PFSK-1 (cell line): ENCODE data around the gene SAMD8.

ENCODE experiments used
- POLR2AphosphoS5 ChIP-seq: IDR thresholded peaks from 2 replicates; pipeline ENCODE4 v1.6.1; 2012; ENCODE audit warnings: low read depth, mild to moderate bottlenecking, control low read depth, low read length, moderate library complexity
- SIN3A ChIP-seq: IDR thresholded peaks from 2 replicates; pipeline ENCODE4 v1.6.1; 2012; ENCODE audit warnings: mild to moderate bottlenecking, low read length, moderate library complexity, borderline replicate concordance; ENCODE audit not compliant: insufficient read depth

DNA sequence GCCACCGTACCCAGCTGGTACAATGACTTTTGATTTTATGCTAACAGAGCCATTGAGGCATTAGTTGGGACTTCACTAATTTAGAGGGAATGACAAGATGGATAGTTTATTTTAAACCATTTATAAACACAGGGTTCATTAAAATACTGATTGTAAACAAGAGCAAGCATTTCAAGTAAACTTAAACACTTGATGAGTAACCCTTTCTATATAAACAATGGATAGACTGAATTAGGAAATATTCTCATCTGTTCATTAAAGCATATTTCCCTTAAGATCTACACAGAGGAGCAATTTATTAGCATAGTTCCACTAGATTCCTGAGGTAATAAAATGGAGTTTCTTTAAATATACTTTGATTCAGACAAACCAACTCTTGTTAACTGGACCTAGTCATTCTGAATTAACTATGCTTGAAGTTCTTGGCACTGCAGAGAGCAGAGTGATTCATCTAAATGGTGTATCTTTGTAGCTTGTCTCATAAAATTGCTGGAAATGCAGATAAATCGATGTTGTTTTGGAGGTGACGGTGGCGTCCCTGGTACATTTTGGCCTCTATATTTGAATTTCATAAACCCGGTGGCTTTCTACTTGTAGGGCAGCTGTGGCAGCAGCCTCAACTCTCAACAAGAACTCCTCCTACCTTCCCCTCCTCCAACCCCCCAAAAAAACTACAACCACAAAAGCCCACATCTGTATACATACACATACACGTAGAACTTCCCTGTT lies 83.7 kb downstream of the SAMD8 start:
- no peak for TF ChIP-seq SIN3A
- no peak for TF ChIP-seq POLR2AphosphoS5
